ENCODE data around the gene C2CD4C.

GRCh38 chr19:383922-384798, 24.8 kb downstream of the C2CD4C start:
- no peak; the same call in 1 of the 2 replicates for TF ChIP-seq CTCF (IDR thresholded peaks at IDR 0.05; ENCODE audit: low read length)
- no peak for TF ChIP-seq EZH2 (IDR thresholded peaks at IDR 0.05; ENCODE audit: borderline replicate concordance, low read length)

Measured in OCI-LY1 (cell line).